Right lobe of liver (tissue), 6 donors: ENCODE measurements around the gene GJD3. TPM values are rescaled to one million over a fixed set of nuclear protein-coding genes. Genes with fewer than 3 reads are reported as not detected.

ENCODE experiments used
- ATAC-seq, 4 donors: fragments of 200-7000 bp; cut with Tn5 transposase; one replicate each; pipeline ENCODE4 v1.9.1; 2020; ENCODE audit warnings: mild to moderate bottlenecking in 4 of 4, moderate library complexity in 4 of 4
- DNase-seq, 3 donors: peaks; one replicate each; pipeline ENCODE4 v3.0.0-alpha.2; 2020
- H3K27ac ChIP-seq, 3 donors: fragments of 200-600 bp; one replicate each; pipeline ENCODE4 v1.8.0; 2022
- H3K27me3 ChIP-seq, 2 donors: fragments of 200-600 bp; one replicate each; pipeline ENCODE4 v1.8.0; 2022
- H3K36me3 ChIP-seq, 4 donors: fragments of 200-600 bp; sonication (generic) in 1 of 4; one replicate each; pipeline versions ENCODE4 v1.5.1 to v1.8.0; 2017 to 2022; ENCODE audit warnings: control low read depth in 1 of 4
- H3K4me1 ChIP-seq, 4 donors: fragments of 200-600 bp; sonication (generic) in 1 of 4; one replicate each; pipeline versions ENCODE4 v1.5.1 to v1.8.0; 2017 to 2022; ENCODE audit warnings: control low read depth in 1 of 4
- H3K4me3 ChIP-seq, 3 donors: fragments of 200-600 bp; one replicate each; pipeline ENCODE4 v1.8.0; 2022
- H3K9me3 ChIP-seq, 4 donors: fragments of 200-600 bp; sonication (generic) in 1 of 4; one replicate each; pipeline versions ENCODE4 v1.5.1 to v1.8.0; 2017 to 2022; ENCODE audit warnings: control low read depth in 1 of 4
- POLR2A ChIP-seq: fragments of 450-650 bp; IDR thresholded peaks from one replicate; pipeline ENCODE4 v1.6.1; 2017; ENCODE audit warnings: antibody characterized with exemption, mild to moderate bottlenecking
- WGBS: methylation state at CpG from one replicate; pipeline ENCODE4 v1.1.6; 2018; ENCODE audit warnings: low coverage, low lambda C conversion rate; ENCODE audit not compliant: insufficient coverage; ENCODE audit errors: missing lambda C conversion rate; 5-methylcytosine and 5-hydroxymethylcytosine counted together
- intact Hi-C, 2 donors: fragments of 100-400 bp; cut with DNase I; formaldehyde crosslinking; loops; one replicate each; pipeline versions ENCODE4 v1.11.2 to v1.14.1; 2022
- total RNA-seq, 6 experiments: library from RNA; depleted of rRNA in 2 of 6; stranded (reverse); fragments of >200 nt in 2 of 6; fragmentation: NEBNext Ultra II Directional in 3 of 6; extraction: Animal tissue kit (Norgen Biotek cat#: 25700) in 3 of 6; gene quantifications; one replicate each; pipeline versions ENCODE4 v1.1.0 to v1.2.4, GENCODE V29; 2016 to 2023
- TF ChIP-seq, protein P1 (sequence below), 4 donors: fragments of 200-600 bp in 3 of 4; fragments of 450-650 bp in 1 of 4; IDR thresholded peaks; one replicate each; pipeline versions ENCODE4 v1.5.1 to v1.8.0; 2016 to 2022; ENCODE audit warnings: antibody characterized with exemption in 4 of 4, mild to moderate bottlenecking in 2 of 4
- donor health status: DM: no; HTN: yes; CAD: no.
- donor health status: DM: no; HTN: no; CAD: no.
- donor health status: DM: no; HTN: no; CAD: no.
- donor health status: DM: no; HTN: yes; CAD: no.
- donor health status: DM: no; HTN: yes; CAD: no.

Gene GJD3
- total RNA-seq, 6 experiments from 2014 or later: 0.22 to 0.78 (median 0.37) TPM; not detected in 1

DNA sequence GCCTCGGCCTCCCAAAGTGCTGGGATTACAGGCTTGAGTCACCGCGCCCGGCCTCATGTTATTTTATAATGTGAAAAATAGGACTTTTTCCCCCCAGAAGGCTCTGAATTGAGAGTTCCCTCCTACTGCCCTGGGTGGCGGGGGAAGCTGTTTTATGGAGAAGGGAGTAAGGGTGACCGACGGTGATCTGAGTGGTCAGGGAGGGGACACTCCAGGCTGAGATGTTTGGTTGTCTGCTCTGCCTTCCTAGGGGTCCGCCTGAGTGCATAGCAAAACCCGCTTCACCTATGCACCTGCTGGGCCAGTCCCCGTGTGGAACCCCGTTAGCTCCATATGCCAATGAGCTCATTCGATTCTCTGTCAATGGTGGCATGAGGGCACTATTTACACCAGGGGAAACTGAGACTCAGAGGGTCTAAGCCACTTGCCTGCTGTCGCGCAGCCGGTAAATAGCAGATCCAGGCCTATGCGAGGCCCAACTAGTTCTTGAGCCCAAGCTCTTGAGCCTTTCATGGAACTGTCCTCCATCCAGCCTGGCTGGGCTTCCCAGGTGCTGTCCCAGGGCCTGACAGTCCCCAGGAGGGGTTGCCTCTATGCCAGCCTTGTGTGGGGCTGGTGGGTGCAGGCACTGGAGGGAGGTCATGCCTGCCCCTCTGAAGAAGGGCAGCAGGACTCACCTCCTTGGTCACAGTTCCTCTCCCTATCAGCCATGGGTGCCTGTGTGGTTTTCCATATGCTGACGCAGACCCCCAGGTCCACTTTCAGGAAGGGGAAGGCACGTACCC lies 1.7 kb upstream of the GJD3 start:
- H3K27ac ChIP-seq: no peak overlapping the region
- intact Hi-C loops: loop anchor here in 1 of 2 donors (10.0 kb wide), 1 partner anchor 119 kb away; no protein-coding TSS in a partner anchor
- H3K4me1 ChIP-seq: no peaks in the 10 kb centered on the region
- DNase-seq (no peak), ATAC-seq (no peak)
- 91% methylated on average over 4 of the region's 18 CpGs for WGBS
- no peaks in the 10 kb centered on the region for H3K9me3 ChIP-seq
- no peaks in the 10 kb centered on the region for H3K36me3 ChIP-seq
- TF ChIP-seq, protein P1, sequence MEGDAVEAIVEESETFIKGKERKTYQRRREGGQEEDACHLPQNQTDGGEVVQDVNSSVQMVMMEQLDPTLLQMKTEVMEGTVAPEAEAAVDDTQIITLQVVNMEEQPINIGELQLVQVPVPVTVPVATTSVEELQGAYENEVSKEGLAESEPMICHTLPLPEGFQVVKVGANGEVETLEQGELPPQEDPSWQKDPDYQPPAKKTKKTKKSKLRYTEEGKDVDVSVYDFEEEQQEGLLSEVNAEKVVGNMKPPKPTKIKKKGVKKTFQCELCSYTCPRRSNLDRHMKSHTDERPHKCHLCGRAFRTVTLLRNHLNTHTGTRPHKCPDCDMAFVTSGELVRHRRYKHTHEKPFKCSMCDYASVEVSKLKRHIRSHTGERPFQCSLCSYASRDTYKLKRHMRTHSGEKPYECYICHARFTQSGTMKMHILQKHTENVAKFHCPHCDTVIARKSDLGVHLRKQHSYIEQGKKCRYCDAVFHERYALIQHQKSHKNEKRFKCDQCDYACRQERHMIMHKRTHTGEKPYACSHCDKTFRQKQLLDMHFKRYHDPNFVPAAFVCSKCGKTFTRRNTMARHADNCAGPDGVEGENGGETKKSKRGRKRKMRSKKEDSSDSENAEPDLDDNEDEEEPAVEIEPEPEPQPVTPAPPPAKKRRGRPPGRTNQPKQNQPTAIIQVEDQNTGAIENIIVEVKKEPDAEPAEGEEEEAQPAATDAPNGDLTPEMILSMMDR (IDR thresholded peaks at IDR 0.05): no peak
- no peak for TF ChIP-seq POLR2A
- no peaks in the 10 kb centered on the region for H3K27me3 ChIP-seq
- H3K4me3 ChIP-seq: no peak overlapping the region

DNA sequence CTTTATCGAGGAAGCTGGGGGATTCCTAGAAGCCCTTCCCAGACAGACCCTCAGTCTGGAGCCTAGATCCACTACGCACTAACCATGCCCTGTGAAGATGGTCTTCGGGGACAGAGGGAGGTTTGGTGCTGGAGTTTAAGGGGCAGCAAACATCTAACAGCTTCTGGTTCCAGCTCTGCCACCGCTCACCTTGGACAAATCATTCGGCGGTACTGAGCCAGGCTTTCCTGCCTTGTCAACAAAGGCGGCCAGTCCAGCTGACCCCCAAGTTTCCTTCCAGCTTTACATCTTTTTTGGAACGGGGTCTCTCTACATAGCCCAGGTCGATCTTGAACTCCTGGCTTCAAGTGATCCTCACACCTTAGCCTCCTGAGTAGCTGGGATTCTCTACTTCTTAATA lies 369 bp upstream of the GJD3 start:
- no peak for ATAC-seq
- no peak for DNase-seq
- no peaks in the 10 kb centered on the region for H3K36me3 ChIP-seq
- 87% methylated on average over 4 of the region's 9 CpGs for WGBS
- intact Hi-C loops: loop anchor here in 1 of 2 donors (10.0 kb wide), 1 partner anchor 120 kb away; no protein-coding TSS in a partner anchor
- no peaks in the 10 kb centered on the region for H3K4me1 ChIP-seq
- H3K27ac ChIP-seq: no peak overlapping the region
- no peaks in the 10 kb centered on the region for H3K27me3 ChIP-seq
- TF ChIP-seq, protein P1 (IDR thresholded peaks at IDR 0.05): no peak
- no peak for TF ChIP-seq POLR2A
- no peak overlapping the region for H3K4me3 ChIP-seq
- H3K9me3 ChIP-seq: no peaks in the 10 kb centered on the region

DNA sequence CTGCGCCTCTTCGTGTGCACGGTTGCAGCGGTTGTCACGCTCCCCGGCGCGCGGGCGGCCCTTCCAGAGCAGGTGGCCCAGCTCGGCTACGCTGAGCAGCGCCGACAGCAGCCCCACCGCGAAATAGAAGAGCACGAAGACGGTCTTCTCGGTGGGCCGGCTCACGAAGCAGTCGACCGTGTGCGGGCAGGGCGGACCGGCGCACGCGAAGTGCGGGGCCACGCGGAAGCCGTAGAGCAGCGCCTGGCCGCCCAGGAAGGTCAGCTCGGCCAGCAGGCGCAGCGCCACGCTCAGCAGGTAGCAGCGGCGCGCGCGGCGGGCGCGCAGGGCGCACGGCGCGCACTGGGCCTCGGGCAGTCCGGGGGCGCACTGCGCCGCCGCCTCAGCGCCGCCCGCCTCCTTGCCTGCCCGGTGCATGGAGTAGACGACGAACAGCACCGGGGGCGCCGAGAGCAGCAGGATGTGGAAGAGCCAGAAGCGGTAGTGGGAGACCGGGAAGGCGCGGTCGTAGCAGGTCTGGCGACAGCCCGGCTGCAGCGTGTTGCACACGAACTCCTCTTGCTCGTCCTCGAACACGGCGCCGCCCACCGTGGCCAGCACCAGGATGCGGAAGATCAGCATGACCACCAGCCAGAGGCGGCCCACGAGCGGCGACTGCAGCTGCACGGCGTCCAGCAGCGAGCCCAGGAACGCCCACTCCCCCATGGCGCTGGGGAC lies 1.3 kb downstream of the GJD3 start:
- peaks cover 0 to 3% (median 1%) of the 10 kb centered on the region in 4 donors for H3K4me1 ChIP-seq
- no peaks in the 10 kb centered on the region for H3K9me3 ChIP-seq
- no peak overlapping the region for H3K27ac ChIP-seq
- intact Hi-C loops: loop anchor here in 1 of 2 donors (10.0 kb wide), 1 partner anchor 122 kb away; no protein-coding TSS in a partner anchor
- 0% methylated on average over 4 of the region's 91 CpGs for WGBS
- no peaks in the 10 kb centered on the region for H3K36me3 ChIP-seq
- H3K4me3 ChIP-seq: peak overlapping the region; percentile 49 to 64 (median 55)
- ATAC-seq: peak; percentile 11 to 61 (median 46)
- TF ChIP-seq, protein P1 (IDR thresholded peaks at IDR 0.05): no peak
- TF ChIP-seq POLR2A: peak; percentile 2
- H3K27me3 ChIP-seq: no peaks in the 10 kb centered on the region
- DNase-seq: peak in 2 of 3 donors; percentile 48 to 60

DNA sequence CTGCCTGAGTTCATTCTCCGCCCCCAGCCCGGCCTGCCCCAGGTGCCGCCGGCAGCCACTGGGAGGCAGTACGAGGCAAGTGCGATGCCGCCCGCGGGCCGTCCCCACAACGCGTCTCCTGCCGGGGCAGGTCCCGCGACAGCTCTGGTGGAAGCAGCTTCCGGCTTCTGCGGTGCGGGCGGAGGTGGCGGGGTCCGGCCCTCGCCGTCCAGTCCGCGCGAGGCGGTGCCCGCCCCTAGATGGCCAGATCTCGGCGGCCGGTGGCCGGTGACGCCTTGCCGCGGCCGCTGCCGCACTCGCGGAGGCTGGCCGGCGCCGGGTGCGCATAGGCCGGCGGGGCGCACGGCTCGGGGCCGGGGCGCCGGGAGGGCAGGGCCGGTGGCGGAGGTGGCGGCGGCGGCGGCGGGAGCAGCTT lies 1.8 kb downstream of the GJD3 start:
- WGBS: 0% methylated on average over 12 of the region's 58 CpGs
- no peaks in the 10 kb centered on the region for H3K36me3 ChIP-seq
- no peaks in the 10 kb centered on the region for H3K27me3 ChIP-seq
- H3K4me3 ChIP-seq: peak overlapping the region; percentile 49 to 64 (median 55)
- no peaks in the 10 kb centered on the region for H3K9me3 ChIP-seq
- DNase-seq: peak; percentile 82 to 86 (median 84)
- TF ChIP-seq, protein P1 (IDR thresholded peaks at IDR 0.05): peak; percentile 61 to 73 (median 64)
- TF ChIP-seq POLR2A: peak; percentile 60
- H3K4me1 ChIP-seq: peaks cover 0 to 6% (median 1%) of the 10 kb centered on the region in 4 donors
- ATAC-seq: peak; percentile 72 to 79 (median 76)
- H3K27ac ChIP-seq: no peak overlapping the region
- intact Hi-C loops: loop anchor here in 1 of 2 donors (10.0 kb wide), 1 partner anchor 122 kb away; no protein-coding TSS in a partner anchor
